ENCODE data around the gene CSTF1. TPM values are rescaled to one million over a fixed set of nuclear protein-coding genes. Genes with fewer than 3 reads are reported as not detected.

The CSTF1 gene
- 24.8 and 28.9 TPM in 2 replicates for total RNA-seq

GRCh38 chr20:56392132-56392880 lies at the start of gene CSTF1, which contains the start of gene AURKA:
Gene CSTF1 (plus strand): TSS chr20:56392645. CDS start chr20:56395553, 2,908 bp downstream.
Gene AURKA (minus strand): TSS chr20:56392215. CDS start chr20:56388197, 4,018 bp downstream.

GRCh38 chr20:56358600-56359211 lies 33.7 kb upstream of the CSTF1 start, which contains the start of gene FAM210B:
Gene FAM210B (plus strand): TSS chr20:56358974. CDS start chr20:56359006, 32 bp downstream.

GRCh38 chr20:56411759-56412472 lies 19.5 kb downstream of the CSTF1 start, which contains the start of gene CASS4:
Gene CASS4 (plus strand): TSS chr20:56412260. CDS start chr20:56412459, 199 bp downstream.

Other genes with a start within 250 kb of the CSTF1 start
- not detected in 2 replicates for gene MC3R, start 143.9 kb upstream of the CSTF1 start, total RNA-seq
- gene FAM210B, start 33.7 kb upstream of the CSTF1 start, total RNA-seq, result 48.2 and 51.5 TPM in 2 replicates
- 6.0 and 14.5 TPM in 2 replicates for gene AURKA, start 430 bp upstream of the CSTF1 start, total RNA-seq
- gene CASS4, start 19.6 kb downstream of the CSTF1 start, total RNA-seq, result 0.23 and 0.26 TPM in 2 replicates
- gene RTF2, start 76.0 kb downstream of the CSTF1 start, total RNA-seq, result 71.4 and 74.5 TPM in 2 replicates
- not detected in 2 replicates for gene FAM209A, start 132.1 kb downstream of the CSTF1 start, total RNA-seq
- not detected in 2 replicates for gene FAM209B, start 140.6 kb downstream of the CSTF1 start, total RNA-seq
- not detected in 2 replicates for gene TFAP2C, start 236.7 kb downstream of the CSTF1 start, total RNA-seq